H7 (cell line): ENCODE data around the gene BTAF1. TPM values are rescaled to one million over a fixed set of nuclear protein-coding genes. Genes with fewer than 3 reads are reported as not detected.
"Not testable (repeated sequence)": the region's sequence is repeated elsewhere in the genome, so short reads cannot be mapped to it uniquely, and the experiment has no call there.

Source experiments
- DNase-seq: peaks from one replicate; pipeline ENCODE4 v3.0.0; 2012
- H3K27me3 ChIP-seq: 2 replicates; pipeline ENCODE4 v1.6.0; 2011; ENCODE audit warnings: mild to moderate bottlenecking, low read length; ENCODE audit not compliant: control insufficient read depth, insufficient read depth
- H3K36me3 ChIP-seq: replicated peaks from 2 replicates; pipeline ENCODE4 v1.5.1; 2011; ENCODE audit warnings: low read length; ENCODE audit not compliant: control insufficient read depth, insufficient read depth
- H3K4me3 ChIP-seq: 2 replicates; pipeline ENCODE4 v1.5.1; 2011; ENCODE audit warnings: low read depth, mild to moderate bottlenecking, control low read depth, low read length, moderate library complexity; ENCODE audit not compliant: insufficient read depth
- total RNA-seq: library from RNA; depleted of rRNA; stranded (reverse); fragments of >200 nt; shearing (Covaris generic); gene quantifications from 2 replicates; pipeline ENCODE4 v1.2.3, GENCODE V29; 2014

The BTAF1 gene
- total RNA-seq, 1 experiment from 2014 or later = 23.8 TPM

DNA sequence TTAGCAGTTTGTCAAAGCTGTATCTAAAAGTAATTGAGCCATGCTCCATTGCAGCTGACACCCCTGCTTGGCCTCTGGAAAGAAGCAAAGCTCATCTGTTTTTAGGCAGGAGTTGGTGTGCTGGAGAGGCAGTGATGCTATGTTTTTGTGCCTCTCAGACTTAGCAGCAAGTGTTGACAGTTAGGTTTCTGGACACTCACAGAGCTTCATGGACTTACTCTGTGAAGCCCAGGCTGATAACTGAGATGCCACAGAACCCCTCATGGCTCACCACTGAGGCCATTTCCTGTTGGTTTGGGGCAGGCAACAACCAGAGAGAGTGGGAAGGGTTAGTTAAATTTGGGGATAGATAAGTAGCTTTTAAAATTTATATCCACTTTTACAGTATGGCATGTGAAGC lies 59.8 kb downstream of the BTAF1 start:
- no peaks in the 10 kb centered on the region for H3K27me3 ChIP-seq
- H3K4me3 ChIP-seq = no peak overlapping the region
- H3K36me3 ChIP-seq = peaks cover 10% of the 10 kb centered on the region
- no peak for DNase-seq

DNA sequence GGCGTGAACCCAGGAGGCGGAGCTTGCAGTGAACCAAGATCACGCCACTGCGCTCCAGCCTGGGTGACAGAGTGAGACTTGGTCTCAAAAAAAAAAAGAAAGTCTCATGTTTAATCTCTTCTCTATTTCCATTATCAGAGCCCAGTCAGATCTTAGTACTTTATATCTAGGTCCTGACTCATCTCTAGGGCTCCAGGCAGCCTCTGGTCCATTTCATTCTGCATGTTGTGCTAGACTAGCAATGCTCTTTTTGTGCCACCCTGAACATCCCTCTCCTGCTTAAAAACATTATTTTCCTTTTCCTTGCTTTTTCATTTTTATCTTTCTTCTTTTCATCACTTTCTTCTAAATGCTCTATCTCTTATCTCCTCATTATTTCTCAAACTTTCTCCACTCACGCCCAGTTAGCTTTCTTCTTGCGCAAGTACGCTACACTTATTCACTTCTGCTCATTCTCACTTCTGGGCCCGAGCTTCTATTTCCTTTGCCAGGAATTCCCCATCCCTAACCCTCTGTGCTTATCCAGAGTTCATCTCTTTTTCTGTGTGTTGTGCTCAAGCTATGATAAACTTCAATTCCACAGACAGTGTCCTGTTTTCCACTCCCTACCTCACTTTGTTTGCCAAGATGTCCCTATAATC lies 63.9 kb downstream of the BTAF1 start:
- no peak overlapping the region for H3K4me3 ChIP-seq
- H3K27me3 ChIP-seq = no peaks in the 10 kb centered on the region
- peaks cover 9% of the 10 kb centered on the region for H3K36me3 ChIP-seq
- no peak for DNase-seq

DNA sequence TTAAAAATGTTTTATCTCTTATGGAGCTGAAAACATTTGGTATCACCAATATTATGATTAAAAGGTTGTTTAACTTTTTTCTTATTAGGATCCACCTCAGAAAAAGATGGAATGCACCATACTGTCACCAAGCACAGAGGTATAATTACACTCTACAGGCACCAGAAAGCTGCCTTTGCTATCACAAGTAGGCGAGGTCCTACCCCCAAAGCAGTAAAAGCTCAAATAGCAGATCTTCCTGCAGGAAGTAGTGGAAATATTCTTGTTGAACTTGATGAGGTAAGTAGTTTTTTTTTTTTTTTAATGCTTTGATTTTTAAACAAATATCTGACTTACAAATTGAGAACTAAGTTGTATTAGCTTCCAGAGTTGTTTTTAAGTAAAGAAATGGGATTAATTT lies 68.5 kb downstream of the BTAF1 start:
- no peak for DNase-seq
- Histone ChIP-seq H3K36me3 (peaks cover 4% of the 10 kb centered on the region), H3K27me3 (no peaks in the 10 kb centered on the region), H3K4me3 (no peak overlapping the region)

DNA sequence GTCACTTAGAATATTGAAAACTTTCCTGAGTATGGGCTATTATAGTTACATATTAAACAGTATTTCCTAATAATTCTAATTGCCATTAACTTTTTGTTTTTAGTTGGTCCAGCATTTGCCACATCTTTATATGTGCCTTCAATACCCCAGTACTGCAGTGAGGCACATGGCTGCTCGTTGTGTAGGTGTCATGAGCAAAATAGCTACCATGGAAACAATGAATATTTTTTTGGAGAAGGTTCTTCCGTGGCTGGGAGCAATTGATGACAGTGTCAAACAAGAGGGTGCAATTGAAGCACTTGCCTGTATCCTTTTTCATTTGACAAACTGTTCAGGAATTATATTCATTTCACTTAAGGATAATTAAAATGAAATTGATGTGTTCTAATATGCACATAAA lies 72.7 kb downstream of the BTAF1 start:
- H3K4me3 ChIP-seq = no peak overlapping the region
- DNase-seq = no peak
- peaks cover 10% of the 10 kb centered on the region for H3K36me3 ChIP-seq
- no peaks in the 10 kb centered on the region for H3K27me3 ChIP-seq

DNA sequence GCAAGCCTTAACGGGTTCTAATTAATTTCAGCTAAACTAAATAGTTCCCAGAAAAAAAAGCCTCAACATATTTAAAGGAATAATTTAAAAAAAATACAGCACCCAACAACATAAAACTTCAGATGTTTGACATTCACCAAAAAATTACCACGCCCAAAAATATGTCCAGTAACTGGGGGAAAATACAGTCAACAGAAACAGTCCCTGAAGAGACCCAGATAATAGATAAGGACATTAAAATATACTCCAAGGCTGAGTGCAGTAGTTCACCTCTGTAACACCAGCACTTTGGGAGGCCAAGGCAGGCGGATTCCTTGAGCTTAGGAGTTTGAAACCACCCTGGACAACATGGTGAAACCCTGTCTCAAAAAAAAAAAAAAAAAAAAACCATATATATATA lies 78.0 kb downstream of the BTAF1 start:
- H3K27me3 ChIP-seq = no peaks in the 10 kb centered on the region
- H3K36me3 ChIP-seq = peaks cover 9% of the 10 kb centered on the region
- H3K4me3 ChIP-seq = no peak overlapping the region
- no peak for DNase-seq

DNA sequence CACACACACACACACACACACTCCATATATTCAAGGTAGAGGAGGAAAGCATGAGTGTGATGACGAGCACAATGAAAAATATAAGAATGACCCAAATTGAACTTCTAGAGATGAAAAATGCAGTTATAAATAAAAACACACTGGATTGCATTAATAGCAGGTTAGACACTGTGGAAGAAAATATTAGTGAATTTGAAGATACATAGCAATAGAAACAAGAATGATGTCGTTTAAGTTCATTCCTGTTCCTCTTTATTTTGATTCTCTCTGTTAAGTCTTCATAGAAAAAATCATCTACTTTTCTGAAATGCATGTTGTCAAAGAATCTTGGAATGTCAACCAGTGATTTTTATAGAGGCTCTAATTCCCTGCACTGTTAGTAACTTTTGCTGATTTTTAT lies 78.4 kb downstream of the BTAF1 start:
- DNase-seq = no peak
- Histone ChIP-seq H3K36me3 (peaks cover 9% of the 10 kb centered on the region), H3K27me3 (no peaks in the 10 kb centered on the region), H3K4me3 (no peak overlapping the region)

DNA sequence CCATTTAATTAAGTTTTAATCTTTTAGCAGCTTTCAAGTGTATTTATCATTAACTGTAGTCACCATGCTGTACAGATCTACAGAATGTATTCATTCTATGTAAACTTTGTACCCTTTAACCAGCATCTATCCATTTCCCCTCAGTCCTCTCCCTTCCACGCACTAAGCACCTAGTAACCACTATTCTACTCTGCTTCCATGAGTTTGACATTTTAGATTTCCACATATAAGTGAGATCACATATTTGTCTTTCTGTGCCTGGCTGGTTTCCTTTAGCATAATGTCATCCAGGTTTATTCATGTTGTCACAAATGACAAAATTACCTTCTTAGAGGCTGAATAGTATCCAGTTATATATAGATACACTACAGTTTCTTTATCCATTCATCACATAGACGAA lies 79.7 kb downstream of the BTAF1 start:
- peaks cover 7% of the 10 kb centered on the region for H3K36me3 ChIP-seq
- no peaks in the 10 kb centered on the region for H3K27me3 ChIP-seq
- DNase-seq = no peak
- H3K4me3 ChIP-seq = no peak overlapping the region

DNA sequence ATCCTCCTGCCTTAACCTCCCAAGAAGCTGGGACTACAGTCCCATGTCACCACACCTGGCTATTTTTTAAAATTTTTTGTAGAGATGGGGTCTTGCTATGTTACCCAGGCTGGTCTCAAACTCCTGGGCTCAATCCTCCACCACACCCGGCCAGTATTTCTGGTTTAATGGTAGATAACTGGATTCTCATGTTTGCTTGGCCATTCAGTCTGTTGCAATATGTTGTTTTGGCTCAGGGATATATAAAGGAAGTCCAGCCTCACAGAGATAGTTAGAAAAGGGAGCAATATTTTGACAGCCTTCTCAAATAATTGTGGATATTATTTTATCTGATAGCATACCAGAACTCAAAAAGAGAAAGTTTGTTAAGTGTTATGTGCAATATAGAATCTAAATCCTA lies 82.4 kb downstream of the BTAF1 start:
- Histone ChIP-seq H3K4me3 (no peak overlapping the region), H3K36me3 (peaks cover 4% of the 10 kb centered on the region), H3K27me3 (no peaks in the 10 kb centered on the region)
- no peak for DNase-seq

DNA sequence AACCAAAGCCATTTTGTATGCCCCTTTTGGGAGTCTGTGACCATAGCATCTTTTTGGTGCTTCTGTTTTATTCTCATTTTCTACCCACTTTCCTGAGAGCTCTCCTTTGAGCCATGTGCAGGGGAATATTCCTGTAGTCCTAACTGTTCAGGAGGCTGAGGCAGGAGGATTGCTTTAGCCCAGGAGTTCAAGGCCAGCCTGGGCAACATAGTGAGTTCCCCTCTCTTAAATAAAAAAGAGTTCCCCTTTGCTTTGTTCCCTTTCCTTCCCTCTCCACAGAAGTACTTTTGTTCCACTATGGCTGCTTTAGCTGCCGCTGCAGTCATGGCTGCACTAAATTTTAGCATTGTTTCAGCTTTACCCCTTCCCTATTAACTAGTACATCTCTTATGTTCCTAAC lies 85.9 kb downstream of the BTAF1 start:
- Histone ChIP-seq H3K4me3 (no peak overlapping the region), H3K27me3 (no peaks in the 10 kb centered on the region), H3K36me3 (no peaks in the 10 kb centered on the region; the same call in 1 of the 2 replicates)
- no peak for DNase-seq

DNA sequence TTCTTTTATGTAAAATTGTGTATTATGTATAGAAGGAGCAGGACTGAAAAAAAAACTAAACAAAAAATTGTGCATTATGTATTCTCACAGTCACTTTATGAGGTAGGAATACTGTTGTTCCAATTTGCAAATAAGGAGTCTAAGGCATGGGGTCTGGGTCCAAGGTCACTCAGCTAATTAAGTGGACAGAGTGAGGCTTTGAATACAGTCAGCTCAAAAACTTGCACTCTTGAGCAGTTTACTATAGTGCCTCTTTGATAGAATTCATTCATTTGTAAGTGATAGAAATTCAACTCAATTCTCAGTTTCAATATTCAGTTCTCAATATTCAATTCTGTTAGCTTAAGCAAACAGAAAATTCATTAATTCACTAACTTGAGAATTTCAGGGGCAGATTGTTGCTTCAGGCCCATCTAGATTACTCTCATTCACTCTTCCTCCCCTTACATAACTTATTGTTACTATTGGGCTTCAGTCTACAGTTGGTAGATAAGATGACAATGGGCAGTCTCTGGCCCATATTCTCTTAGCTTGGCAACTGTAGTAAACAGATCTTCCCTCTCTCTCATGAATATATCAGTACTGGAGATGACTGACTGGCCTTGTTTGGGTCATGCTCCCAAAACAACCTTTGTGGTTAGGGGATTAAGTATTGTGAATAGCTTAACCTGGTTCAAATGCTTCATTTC lies 86.6 kb downstream of the BTAF1 start:
- H3K27me3 ChIP-seq = no peaks in the 10 kb centered on the region
- no peak for DNase-seq
- H3K36me3 ChIP-seq = no peaks in the 10 kb centered on the region; the same call in 1 of the 2 replicates
- H3K4me3 ChIP-seq = no peak overlapping the region

DNA sequence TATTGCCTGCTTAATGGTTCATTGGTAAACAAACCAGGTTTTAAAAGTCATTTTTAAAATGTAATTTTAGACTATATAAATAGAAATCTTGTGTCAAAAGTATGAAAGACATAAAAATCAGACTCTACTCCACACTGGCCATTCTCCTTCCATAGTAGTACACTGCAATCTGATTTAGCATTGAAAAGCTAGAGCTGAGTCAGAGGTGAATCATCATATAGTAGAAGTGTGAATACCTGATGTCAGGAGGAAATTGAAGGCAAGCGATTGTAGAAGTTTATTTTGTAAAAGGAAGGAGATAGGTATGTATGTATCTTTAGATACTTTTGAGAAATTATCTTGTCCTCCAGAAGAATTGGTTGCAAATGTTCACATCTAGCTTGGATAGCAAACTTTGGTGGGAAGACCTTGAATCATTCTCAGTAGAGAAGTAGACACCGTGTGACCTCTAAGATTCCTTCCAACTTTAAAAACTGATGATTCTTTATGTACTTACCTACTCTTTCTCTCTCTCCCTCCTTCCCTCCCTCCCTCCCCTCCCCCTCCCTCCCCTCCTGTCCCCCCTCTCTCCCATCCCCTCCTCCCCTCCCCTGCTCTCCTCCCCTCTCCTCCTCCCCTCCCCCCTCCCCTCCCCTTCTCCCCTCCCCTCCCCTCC lies 88.1 kb downstream of the BTAF1 start:
- Histone ChIP-seq H3K36me3 (peaks cover 2% of the 10 kb centered on the region; the same call in 1 of the 2 replicates), H3K27me3 (no peaks in the 10 kb centered on the region), H3K4me3 (no peak overlapping the region)
- no peak for DNase-seq

DNA sequence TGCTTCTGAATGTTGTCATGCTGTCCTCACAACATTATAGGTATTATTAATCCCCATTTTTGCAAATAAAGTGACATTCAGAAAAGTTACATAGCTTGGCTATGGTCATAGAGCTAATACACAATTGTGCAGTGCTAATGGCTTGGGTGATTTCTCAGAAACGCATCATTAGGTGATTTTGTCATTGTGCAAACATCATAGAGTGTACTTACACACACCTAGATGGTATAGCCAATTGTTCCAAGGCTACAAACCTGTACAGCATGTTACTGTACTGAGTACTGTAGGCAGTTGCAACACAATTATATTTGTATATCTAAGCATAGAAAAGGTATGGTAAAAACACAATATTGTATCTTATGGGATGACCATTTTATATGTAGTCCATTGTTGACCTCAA lies 91.0 kb downstream of the BTAF1 start:
- H3K27me3 ChIP-seq = no peaks in the 10 kb centered on the region
- H3K4me3 ChIP-seq = no peak overlapping the region
- DNase-seq = no peak
- peaks cover 10% of the 10 kb centered on the region for H3K36me3 ChIP-seq

DNA sequence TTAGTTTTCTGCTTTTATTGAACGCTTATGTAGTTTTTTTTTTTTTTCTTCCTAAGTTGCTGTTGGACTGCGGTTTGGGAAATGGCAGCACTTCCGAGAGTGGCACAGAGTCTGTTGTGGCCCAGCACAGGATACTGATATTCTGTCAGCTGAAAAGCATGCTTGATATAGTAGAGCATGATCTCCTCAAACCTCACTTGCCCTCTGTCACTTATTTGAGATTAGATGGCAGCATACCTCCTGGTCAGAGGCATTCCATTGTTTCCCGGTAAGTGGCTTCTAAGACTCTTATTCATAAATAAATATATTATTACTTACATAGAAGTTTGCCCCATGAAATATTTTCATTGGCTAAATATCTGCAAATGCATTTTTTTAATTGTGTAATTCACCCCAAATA lies 101.1 kb downstream of the BTAF1 start:
- no peak for DNase-seq
- Histone ChIP-seq H3K27me3 (no peaks in the 10 kb centered on the region), H3K4me3 (no peak overlapping the region), H3K36me3 (peaks cover 12% of the 10 kb centered on the region)

DNA sequence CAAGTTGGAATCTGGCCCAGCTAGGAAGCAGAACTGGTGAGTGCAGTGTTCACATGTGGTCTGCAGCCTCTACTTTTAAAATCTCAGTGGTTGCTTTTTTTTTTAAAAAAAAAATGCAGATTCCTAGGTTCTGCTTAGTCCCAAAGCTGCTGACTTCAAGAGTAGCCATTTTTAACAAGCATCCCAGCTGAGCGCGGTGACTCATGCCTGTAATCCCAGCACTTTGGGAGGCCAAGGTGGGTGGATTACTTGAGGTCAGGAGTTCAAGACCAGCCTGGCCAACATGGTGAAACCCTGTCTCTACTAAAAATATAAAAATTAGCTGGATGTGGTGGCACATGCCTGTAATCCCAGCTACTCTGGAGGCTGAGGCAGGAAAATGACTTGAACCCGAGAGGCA lies 101.8 kb downstream of the BTAF1 start:
- not testable (repeated sequence) for H3K4me3 ChIP-seq, DNase-seq, H3K27me3 ChIP-seq
- H3K36me3 ChIP-seq = peaks cover 12% of the 10 kb centered on the region

DNA sequence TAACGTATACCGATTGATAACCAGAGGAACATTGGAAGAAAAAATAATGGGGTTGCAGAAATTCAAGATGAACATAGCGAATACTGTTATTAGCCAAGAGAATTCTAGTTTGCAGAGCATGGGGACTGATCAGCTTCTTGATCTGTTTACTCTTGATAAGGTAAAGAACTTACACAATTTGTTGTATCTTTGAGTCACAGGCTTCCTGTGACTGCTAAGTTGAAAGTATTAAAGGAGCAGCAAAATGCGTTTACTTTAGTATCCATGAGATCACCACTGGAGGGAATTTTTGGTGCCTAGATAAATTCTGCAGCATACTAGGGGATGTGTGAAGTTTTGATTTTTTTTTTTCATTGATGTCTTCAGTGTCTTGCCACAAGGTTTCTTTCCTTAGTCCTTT lies 103.6 kb downstream of the BTAF1 start:
- DNase-seq = no peak
- Histone ChIP-seq H3K27me3 (no peaks in the 10 kb centered on the region), H3K36me3 (peaks cover 12% of the 10 kb centered on the region), H3K4me3 (no peak overlapping the region)
